Ascending aorta (tissue), 2 donors: ENCODE measurements around the gene IGFBP4. TPM values are rescaled to one million over a fixed set of nuclear protein-coding genes. Genes with fewer than 3 reads are reported as not detected.

ENCODE experiments used
- DNase-seq, 2 donors: peaks; one replicate each; pipeline ENCODE4 v3.0.0-alpha.2; 2019; ENCODE audit warnings: low spot score in 2 of 2
- H3K27ac ChIP-seq, 2 donors: fragments of 200-600 bp; sonication (generic); one replicate each; pipeline ENCODE4 v1.5.1; 2016 to 2017; ENCODE audit warnings: mild to moderate bottlenecking in 1 of 2
- H3K27me3 ChIP-seq: fragments of 200-600 bp; sonication (generic); one replicate; pipeline ENCODE4 v1.5.1; 2017
- H3K36me3 ChIP-seq, 2 donors: fragments of 200-600 bp; sonication (generic); one replicate each; pipeline ENCODE4 v1.5.1; 2016
- H3K4me1 ChIP-seq, 2 donors: fragments of 200-600 bp; sonication (generic); one replicate each; pipeline ENCODE4 v1.5.1; 2016 to 2017; ENCODE audit warnings: mild to moderate bottlenecking in 1 of 2
- H3K4me3 ChIP-seq, 2 donors: fragments of 200-600 bp; sonication (generic); one replicate each; pipeline ENCODE4 v1.5.1; 2016 to 2017; ENCODE audit warnings: mild to moderate bottlenecking in 1 of 2
- H3K9me3 ChIP-seq, 2 donors: fragments of 200-600 bp; sonication (generic); one replicate each; pipeline ENCODE4 v1.5.1; 2016
- intact Hi-C: fragments of 100-400 bp; cut with DNase I; formaldehyde crosslinking; loops from one replicate; pipeline ENCODE4 v1.15.1; 2023
- total RNA-seq: library from RNA; depleted of rRNA; stranded (reverse); fragments of >200 nt; gene quantifications from one replicate; pipeline ENCODE4 v1.1.0, GENCODE V29; 2016
- TF ChIP-seq, protein P1 (sequence below), 3 experiments: fragments of 200-600 bp in 2 of 3; fragments of 450-650 bp in 1 of 3; sonication (generic) in 2 of 3; IDR thresholded peaks; one replicate each; pipeline ENCODE4 v1.5.1; 2016 to 2019; ENCODE audit warnings: antibody characterized with exemption in 3 of 3, mild to moderate bottlenecking in 1 of 3, moderate library complexity in 1 of 3

IGFBP4 gene
- total RNA-seq, 1 donor from 2014 or later = 1,295 TPM

DNA sequence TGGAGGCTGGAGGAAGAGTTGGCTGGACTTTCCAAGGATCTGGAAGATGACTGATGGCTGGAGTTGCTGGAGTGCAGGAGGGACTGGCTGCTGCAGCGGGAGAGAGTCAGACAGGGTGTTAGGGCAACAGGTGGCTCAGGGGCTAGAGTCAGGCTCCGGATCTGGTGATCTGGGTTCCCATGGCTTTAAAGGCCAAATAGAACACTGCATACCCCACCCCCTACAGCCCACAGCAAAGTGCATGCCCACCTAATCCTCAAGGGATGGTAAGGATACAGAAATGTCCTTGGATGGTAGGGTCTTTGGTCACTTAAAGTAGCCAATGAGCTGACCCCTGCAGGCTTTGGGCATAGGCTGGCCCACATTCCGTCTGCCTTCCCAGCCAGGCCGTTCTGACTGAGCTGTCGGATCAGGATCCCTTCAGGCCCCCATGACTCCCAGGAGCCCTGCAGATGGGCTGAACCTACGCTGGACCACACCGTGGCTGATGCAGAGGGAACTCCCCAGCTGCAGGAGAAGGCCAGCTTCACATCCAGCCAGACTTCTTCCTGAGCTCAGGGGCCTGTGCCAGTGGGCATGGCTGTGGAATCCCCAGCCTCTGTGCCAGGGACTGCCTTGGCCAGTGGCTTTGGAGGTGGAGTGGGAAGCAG lies 44.2 kb downstream of the IGFBP4 start:
- intact Hi-C loops = no loop called here
- no peaks in the 10 kb centered on the region for H3K4me1 ChIP-seq

DNA sequence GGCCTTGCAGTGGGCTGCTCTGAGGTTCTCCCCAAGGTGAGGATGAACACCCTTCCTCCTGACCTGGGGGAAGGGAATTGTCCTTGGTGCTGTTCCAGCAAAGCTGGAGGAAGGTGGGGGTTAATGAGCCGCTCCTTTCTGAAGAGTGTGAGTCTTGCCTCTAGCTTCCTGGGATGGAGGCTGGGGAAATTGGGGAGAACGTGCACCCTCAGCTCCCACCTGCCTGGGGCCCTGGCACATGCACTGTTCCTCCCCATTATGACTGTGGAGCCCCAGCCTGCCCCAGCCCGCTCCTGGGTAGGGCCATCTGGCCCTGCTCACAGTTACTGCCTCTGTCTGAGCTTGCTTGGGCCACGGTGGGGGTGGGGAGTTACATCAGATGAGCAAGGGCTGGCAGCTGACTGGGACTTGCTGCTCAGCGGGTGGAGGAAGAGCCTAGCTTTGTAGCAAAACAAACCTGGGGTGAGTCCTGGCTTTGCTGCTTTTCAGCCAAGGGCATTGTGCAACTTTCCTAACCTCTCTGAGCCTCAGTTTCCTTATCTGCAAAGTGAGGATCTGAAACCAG lies 47.1 kb downstream of the IGFBP4 start:
- intact Hi-C loops = no loop called here
- Histone ChIP-seq H3K4me1 (no peaks in the 10 kb centered on the region), H3K36me3 (no peaks in the 10 kb centered on the region), H3K4me3 (no peak overlapping the region), H3K9me3 (no peaks in the 10 kb centered on the region), H3K27me3 (no peaks in the 10 kb centered on the region), H3K27ac (no peak overlapping the region)
- TF ChIP-seq, protein P1, sequence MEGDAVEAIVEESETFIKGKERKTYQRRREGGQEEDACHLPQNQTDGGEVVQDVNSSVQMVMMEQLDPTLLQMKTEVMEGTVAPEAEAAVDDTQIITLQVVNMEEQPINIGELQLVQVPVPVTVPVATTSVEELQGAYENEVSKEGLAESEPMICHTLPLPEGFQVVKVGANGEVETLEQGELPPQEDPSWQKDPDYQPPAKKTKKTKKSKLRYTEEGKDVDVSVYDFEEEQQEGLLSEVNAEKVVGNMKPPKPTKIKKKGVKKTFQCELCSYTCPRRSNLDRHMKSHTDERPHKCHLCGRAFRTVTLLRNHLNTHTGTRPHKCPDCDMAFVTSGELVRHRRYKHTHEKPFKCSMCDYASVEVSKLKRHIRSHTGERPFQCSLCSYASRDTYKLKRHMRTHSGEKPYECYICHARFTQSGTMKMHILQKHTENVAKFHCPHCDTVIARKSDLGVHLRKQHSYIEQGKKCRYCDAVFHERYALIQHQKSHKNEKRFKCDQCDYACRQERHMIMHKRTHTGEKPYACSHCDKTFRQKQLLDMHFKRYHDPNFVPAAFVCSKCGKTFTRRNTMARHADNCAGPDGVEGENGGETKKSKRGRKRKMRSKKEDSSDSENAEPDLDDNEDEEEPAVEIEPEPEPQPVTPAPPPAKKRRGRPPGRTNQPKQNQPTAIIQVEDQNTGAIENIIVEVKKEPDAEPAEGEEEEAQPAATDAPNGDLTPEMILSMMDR (IDR thresholded peaks at IDR 0.05) = no peak
- no peak for DNase-seq

More for the DNA sequence above, 44.2 kb downstream of the IGFBP4 start:
- TF ChIP-seq, protein P1 (IDR thresholded peaks at IDR 0.05) = no peak
- peak overlapping the region in 1 of 2 donors; percentile 1 for H3K27ac ChIP-seq
- no peaks in the 10 kb centered on the region for H3K27me3 ChIP-seq
- H3K36me3 ChIP-seq = no peaks in the 10 kb centered on the region
- H3K4me3 ChIP-seq = no peak overlapping the region
- DNase-seq = no peak
- H3K9me3 ChIP-seq = no peaks in the 10 kb centered on the region

DNA sequence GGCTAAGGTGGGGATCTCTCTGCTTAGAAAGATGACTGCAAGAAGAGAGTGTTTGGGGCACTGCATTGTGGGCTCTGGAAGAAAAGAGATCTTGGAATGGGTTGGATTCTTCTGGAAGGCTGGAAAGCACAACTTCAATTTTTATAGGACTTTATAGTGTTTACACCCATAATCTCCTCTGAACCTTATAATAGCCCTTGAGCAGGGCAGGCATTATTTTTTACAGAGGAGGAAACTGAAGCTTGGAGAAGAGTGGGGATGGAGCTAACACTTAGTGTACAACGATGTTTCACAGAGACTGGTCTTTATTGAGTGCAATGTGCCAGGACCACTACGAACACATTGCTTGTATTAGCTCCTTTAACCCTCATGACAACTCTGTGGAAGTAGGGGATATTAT lies 47.7 kb downstream of the IGFBP4 start:
- no peaks in the 10 kb centered on the region for H3K9me3 ChIP-seq
- H3K4me1 ChIP-seq = no peaks in the 10 kb centered on the region
- no peak overlapping the region for H3K4me3 ChIP-seq
- no peaks in the 10 kb centered on the region for H3K27me3 ChIP-seq
- DNase-seq = no peak
- TF ChIP-seq, protein P1 (IDR thresholded peaks at IDR 0.05) = no peak
- no peak overlapping the region for H3K27ac ChIP-seq
- intact Hi-C loops = no loop called here
- no peaks in the 10 kb centered on the region for H3K36me3 ChIP-seq

DNA sequence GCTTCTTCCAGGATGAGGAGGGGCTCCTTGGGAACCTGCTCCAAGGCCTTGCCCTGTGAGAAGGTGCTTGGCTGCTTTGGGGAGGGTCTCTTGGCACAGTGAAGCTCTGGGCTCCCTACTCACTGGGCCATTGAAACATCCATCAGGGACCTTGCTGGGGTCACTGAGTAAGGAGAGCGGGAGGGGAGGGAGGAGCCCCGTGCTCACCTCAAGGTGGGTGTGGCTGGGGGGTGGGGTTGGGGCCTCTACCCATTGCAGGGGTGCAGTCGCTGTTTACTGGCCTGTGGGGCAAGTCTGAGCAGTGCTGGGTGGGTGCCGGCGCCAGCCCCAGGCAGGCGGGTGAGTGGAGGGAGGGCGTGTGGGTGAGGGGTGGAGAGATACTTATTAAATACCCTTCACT lies 48.2 kb downstream of the IGFBP4 start:
- Histone ChIP-seq H3K27ac (no peak overlapping the region), H3K4me1 (no peaks in the 10 kb centered on the region), H3K4me3 (no peak overlapping the region), H3K9me3 (no peaks in the 10 kb centered on the region), H3K27me3 (no peaks in the 10 kb centered on the region), H3K36me3 (no peaks in the 10 kb centered on the region)
- TF ChIP-seq, protein P1 (IDR thresholded peaks at IDR 0.05) = no peak
- intact Hi-C loops = no loop called here
- DNase-seq = no peak

DNA sequence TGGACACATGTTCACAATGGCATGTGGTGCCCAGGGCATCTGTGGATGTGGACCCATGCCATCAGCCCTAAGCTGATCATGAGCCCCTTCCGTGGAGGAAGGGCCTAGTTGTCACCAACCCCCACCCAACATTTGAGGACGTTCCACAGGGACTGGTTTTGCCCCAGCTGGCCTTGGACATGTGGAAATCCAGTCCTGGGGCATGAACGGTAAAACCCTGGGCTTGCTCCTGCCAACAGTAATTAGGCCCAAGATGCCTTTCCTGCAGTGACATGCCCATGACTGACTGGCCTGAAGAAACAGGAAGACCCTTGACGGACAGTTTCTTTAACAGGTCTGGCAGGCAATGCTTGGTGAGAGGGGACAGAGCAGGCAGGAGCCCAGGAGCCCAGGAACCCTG lies 50.4 kb downstream of the IGFBP4 start:
- intact Hi-C loops = no loop called here
- Histone ChIP-seq H3K27ac (no peak overlapping the region), H3K36me3 (no peaks in the 10 kb centered on the region), H3K27me3 (no peaks in the 10 kb centered on the region), H3K4me1 (peaks cover 0 to 2% of the 10 kb centered on the region in 2 donors), H3K9me3 (no peaks in the 10 kb centered on the region), H3K4me3 (no peak overlapping the region)
- TF ChIP-seq, protein P1 (IDR thresholded peaks at IDR 0.05) = no peak
- DNase-seq = no peak
